ENCODE measurements around the gene FSIP1. TPM values are rescaled to one million over a fixed set of nuclear protein-coding genes. Genes with fewer than 3 reads are reported as not detected.

FSIP1 gene
- total and polyA plus RNA-seq, 7 donors: 0.04 to 2.4 (median 0.63) TPM; not detected in 1

- no peak overlapping the region for H3K27ac ChIP-seq
Measured at GRCh38 chr15:39594446-39595337, 187.9 kb downstream of the FSIP1 start.

GRCh38 chr15:39593656-39594445 lies 188.8 kb downstream of the FSIP1 start:
- Histone ChIP-seq H3K9me3 (no peaks in the 10 kb centered on the region), H3K4me1 (no peaks in the 10 kb centered on the region), H3K4me3 (no peak overlapping the region), H3K27ac (no peak overlapping the region), H3K36me3 (ENCODE audit: insufficient read depth in 1 of 2, low read depth in 1 of 2) (peaks cover 0 to 28% of the 10 kb centered on the region in 2 donors), H3K27me3 (ENCODE audit: insufficient read depth in 3 of 3, low read length in 2 of 3) (no peaks in the 10 kb centered on the region)
- TF ChIP-seq CTCF (IDR thresholded peaks at IDR 0.05): no peak
- 90 to 97% (median 93%) methylated on average over 7 of the region's 7 CpGs for WGBS, 3 donors
- intact Hi-C loops (cut with DNase I): no loop called here
- no peak for ATAC-seq
- DNase-seq: no peak

More at GRCh38 chr15:39594446-39595337, 187.9 kb downstream of the FSIP1 start:
- WGBS, 3 donors: 86 to 90% (median 88%) methylated on average over 5 of the region's 5 CpGs
- DNase-seq: no peak
- H3K4me3 ChIP-seq: no peak overlapping the region
- intact Hi-C loops (cut with DNase I): no loop called here
- ATAC-seq: no peak
- no peaks in the 10 kb centered on the region for H3K27me3 ChIP-seq (ENCODE audit: insufficient read depth in 3 of 3, low read length in 2 of 3)
- peaks cover 0 to 28% of the 10 kb centered on the region in 2 donors for H3K36me3 ChIP-seq (ENCODE audit: insufficient read depth in 1 of 2, low read depth in 1 of 2)
- no peaks in the 10 kb centered on the region for H3K4me1 ChIP-seq
- H3K9me3 ChIP-seq: no peaks in the 10 kb centered on the region
- TF ChIP-seq CTCF (IDR thresholded peaks at IDR 0.05): no peak

GRCh38 chr15:39593071-39593655 lies 189.5 kb downstream of the FSIP1 start:
- DNase-seq (no peak), ATAC-seq (no peak)
- Histone ChIP-seq H3K27ac (no peak overlapping the region), H3K4me1 (no peaks in the 10 kb centered on the region), H3K9me3 (no peaks in the 10 kb centered on the region), H3K4me3 (no peak overlapping the region), H3K36me3 (ENCODE audit: insufficient read depth in 1 of 2, low read depth in 1 of 2) (peaks cover 0 to 32% of the 10 kb centered on the region in 2 donors), H3K27me3 (ENCODE audit: insufficient read depth in 3 of 3, low read length in 2 of 3) (no peaks in the 10 kb centered on the region)
- 92 to 94% (median 94%) methylated on average over 15 of the region's 15 CpGs for WGBS, 3 donors
- TF ChIP-seq CTCF (IDR thresholded peaks at IDR 0.05): no peak
- intact Hi-C loops (cut with DNase I): no loop called here

GRCh38 chr15:39592500-39592899 lies 190.1 kb downstream of the FSIP1 start:
- no peaks in the 10 kb centered on the region for H3K9me3 ChIP-seq
- no peak overlapping the region for H3K27ac ChIP-seq
- 70 to 79% (median 75%) methylated on average over 6 of the region's 6 CpGs for WGBS, 3 donors
- no peaks in the 10 kb centered on the region for H3K4me1 ChIP-seq
- DNase-seq (no peak), ATAC-seq (peak in 2 of 4 donors; percentile 24 to 41)
- no peaks in the 10 kb centered on the region for H3K27me3 ChIP-seq (ENCODE audit: insufficient read depth in 3 of 3, low read length in 2 of 3)
- H3K4me3 ChIP-seq: no peak overlapping the region
- H3K36me3 ChIP-seq (ENCODE audit: insufficient read depth in 1 of 2, low read depth in 1 of 2): peaks cover 0 to 35% of the 10 kb centered on the region in 2 donors
- no peak for TF ChIP-seq CTCF (IDR thresholded peaks at IDR 0.05)
- intact Hi-C loops (cut with DNase I): no loop called here

All from psoas muscle (tissue), 8 donors.